Measurements from ENCODE around the gene GORASP2.
A peak's percentile ranks its signal among the peaks of the same experiment; 100 is the strongest.

GORASP2 gene

GRCh38 chr2:170967553-170967952, 38.5 kb downstream of the GORASP2 start:
- DNase-seq: no peak

GRCh38 chr2:170968205-170969003, 39.4 kb downstream of the GORASP2 start:
- DNase-seq: no peak

GRCh38 chr2:170969030-170969429, 40.0 kb downstream of the GORASP2 start:
- no peak for DNase-seq

- DNase-seq: no peak
Measured at GRCh38 chr2:170969872-170970496, 40.9 kb downstream of the GORASP2 start.

GRCh38 chr2:170971071-170971470, 42.0 kb downstream of the GORASP2 start:
- no peak for DNase-seq

- DNase-seq: no peak
Measured at GRCh38 chr2:170972296-170973224, 43.5 kb downstream of the GORASP2 start.

- no peak for DNase-seq
Measured at GRCh38 chr2:170973225-170973491, 44.1 kb downstream of the GORASP2 start.

- peak; percentile 73 to 80 for DNase-seq
Measured at GRCh38 chr2:170973492-170974303, 44.6 kb downstream of the GORASP2 start.

GRCh38 chr2:170974304-170974993, 45.4 kb downstream of the GORASP2 start:
- no peak for DNase-seq

- DNase-seq: no peak
Measured at GRCh38 chr2:170975127-170975942, 46.3 kb downstream of the GORASP2 start.

GRCh38 chr2:170975943-170976270, 46.9 kb downstream of the GORASP2 start:
- DNase-seq: no peak

GRCh38 chr2:170984079-170984478, 55.0 kb downstream of the GORASP2 start:
- no peak for DNase-seq

GRCh38 chr2:170985407-170985806, 56.4 kb downstream of the GORASP2 start:
- DNase-seq: no peak

GRCh38 chr2:170986566-170987258, 57.7 kb downstream of the GORASP2 start:
- DNase-seq: no peak

GRCh38 chr2:170991398-170992182, 62.5 kb downstream of the GORASP2 start:
- no peak for DNase-seq

- DNase-seq: no peak
Measured at GRCh38 chr2:170996316-170996715, 67.3 kb downstream of the GORASP2 start.

- DNase-seq: no peak
Measured at GRCh38 chr2:170997893-170998597, 69.0 kb downstream of the GORASP2 start.

GRCh38 chr2:170999654-171000053, 70.6 kb downstream of the GORASP2 start:
- no peak for DNase-seq

- no peak for DNase-seq
Measured at GRCh38 chr2:171004363-171004762, 75.3 kb downstream of the GORASP2 start.
